Osteocyte (in vitro differentiated cells): ENCODE data around the gene AHNAK. TPM values are rescaled to one million over a fixed set of nuclear protein-coding genes. Genes with fewer than 3 reads are reported as not detected.

Experiments used
- DNase-seq: peaks from one replicate; pipeline ENCODE4 v3.0.0; 2021; ENCODE audit warnings: mixed read lengths; ENCODE audit not compliant: unreplicated experiment; ENCODE audit errors: extremely low spot score
- H3K27ac Mint-ChIP-seq: one replicate; pipeline ENCODE4 v1.8.0; 2021; ENCODE audit warnings: mild to moderate bottlenecking, mixed read lengths; ENCODE audit not compliant: unreplicated experiment
- H3K27me3 Mint-ChIP-seq: one replicate; pipeline ENCODE4 v1.8.0; 2021; ENCODE audit warnings: mixed read lengths; ENCODE audit not compliant: unreplicated experiment
- H3K36me3 Mint-ChIP-seq: one replicate; pipeline ENCODE4 v1.8.0; 2021; ENCODE audit warnings: mixed read lengths; ENCODE audit not compliant: unreplicated experiment
- H3K4me1 Mint-ChIP-seq: one replicate; pipeline ENCODE4 v1.8.0; 2021; ENCODE audit warnings: mixed read lengths; ENCODE audit not compliant: unreplicated experiment
- H3K4me3 Mint-ChIP-seq: one replicate; pipeline ENCODE4 v1.8.0; 2021; ENCODE audit warnings: mild to moderate bottlenecking, moderate library complexity, mixed read lengths; ENCODE audit not compliant: unreplicated experiment
- H3K9me3 Mint-ChIP-seq: one replicate; pipeline ENCODE4 v1.8.0; 2021; ENCODE audit warnings: mixed read lengths; ENCODE audit not compliant: unreplicated experiment
- CTCF ChIP-seq: fragments of 200-600 bp; sonication (generic); IDR thresholded peaks from 2 replicates; pipeline ENCODE4 v1.5.0; 2021; ENCODE audit warnings: antibody characterized with exemption, mild to moderate bottlenecking, moderate library complexity
- total RNA-seq: library from RNA; stranded (reverse); gene quantifications from 2 replicates; pipeline ENCODE4 v1.2.1, GENCODE V29; 2021

Gene AHNAK
- total RNA-seq, 1 donor from 2014 or later, result 462 TPM

GRCh38 chr11:62580959-62581715, 34.5 kb upstream of the AHNAK start:
- Mint-ChIP-seq H3K27ac (no peak overlapping the region), H3K36me3 (peaks cover 14% of the 10 kb centered on the region), H3K4me3 (no peak overlapping the region)

GRCh38 chr11:62579252-62579651, 32.6 kb upstream of the AHNAK start:
- no peaks in the 10 kb centered on the region for H3K27me3 Mint-ChIP-seq
- TF ChIP-seq CTCF, result no peak
- H3K36me3 Mint-ChIP-seq, result peaks cover 14% of the 10 kb centered on the region
- H3K9me3 Mint-ChIP-seq, result no peaks in the 10 kb centered on the region
- DNase-seq, result no peak
- peaks cover 19% of the 10 kb centered on the region for H3K4me1 Mint-ChIP-seq
- no peak overlapping the region for H3K4me3 Mint-ChIP-seq
- H3K27ac Mint-ChIP-seq, result no peak overlapping the region

More at GRCh38 chr11:62580959-62581715, 34.5 kb upstream of the AHNAK start:
- DNase-seq, result no peak
- H3K4me1 Mint-ChIP-seq, result peaks cover 3% of the 10 kb centered on the region
- no peaks in the 10 kb centered on the region for H3K27me3 Mint-ChIP-seq
- TF ChIP-seq CTCF, result no peak
- H3K9me3 Mint-ChIP-seq, result no peaks in the 10 kb centered on the region

- H3K36me3 Mint-ChIP-seq, result peaks cover 14% of the 10 kb centered on the region
- no peak for DNase-seq
- TF ChIP-seq CTCF, result no peak
- H3K9me3 Mint-ChIP-seq, result no peaks in the 10 kb centered on the region
- H3K4me3 Mint-ChIP-seq, result no peak overlapping the region
- no peak overlapping the region for H3K27ac Mint-ChIP-seq
- H3K27me3 Mint-ChIP-seq, result no peaks in the 10 kb centered on the region
- H3K4me1 Mint-ChIP-seq, result peaks cover 19% of the 10 kb centered on the region
Measured at GRCh38 chr11:62578541-62578940, 31.9 kb upstream of the AHNAK start.

GRCh38 chr11:62577046-62577714, 30.6 kb upstream of the AHNAK start:
- no peaks in the 10 kb centered on the region for H3K9me3 Mint-ChIP-seq
- H3K36me3 Mint-ChIP-seq, result peaks cover 24% of the 10 kb centered on the region
- H3K27ac Mint-ChIP-seq, result no peak overlapping the region

More at GRCh38 chr11:62577046-62577714, 30.6 kb upstream of the AHNAK start:
- Mint-ChIP-seq H3K27me3 (no peaks in the 10 kb centered on the region), H3K4me3 (no peak overlapping the region), H3K4me1 (peaks cover 29% of the 10 kb centered on the region)
- TF ChIP-seq CTCF, result no peak
- DNase-seq, result no peak
